ENCODE results near the gene COX15. TPM values are rescaled to one million over a fixed set of nuclear protein-coding genes. Genes with fewer than 3 reads are reported as not detected.

Gene COX15
- total and polyA plus RNA-seq, 2 of the 4 experiments (the other 2 are of a cell fraction): 18.9 to 40.1 TPM

DNA sequence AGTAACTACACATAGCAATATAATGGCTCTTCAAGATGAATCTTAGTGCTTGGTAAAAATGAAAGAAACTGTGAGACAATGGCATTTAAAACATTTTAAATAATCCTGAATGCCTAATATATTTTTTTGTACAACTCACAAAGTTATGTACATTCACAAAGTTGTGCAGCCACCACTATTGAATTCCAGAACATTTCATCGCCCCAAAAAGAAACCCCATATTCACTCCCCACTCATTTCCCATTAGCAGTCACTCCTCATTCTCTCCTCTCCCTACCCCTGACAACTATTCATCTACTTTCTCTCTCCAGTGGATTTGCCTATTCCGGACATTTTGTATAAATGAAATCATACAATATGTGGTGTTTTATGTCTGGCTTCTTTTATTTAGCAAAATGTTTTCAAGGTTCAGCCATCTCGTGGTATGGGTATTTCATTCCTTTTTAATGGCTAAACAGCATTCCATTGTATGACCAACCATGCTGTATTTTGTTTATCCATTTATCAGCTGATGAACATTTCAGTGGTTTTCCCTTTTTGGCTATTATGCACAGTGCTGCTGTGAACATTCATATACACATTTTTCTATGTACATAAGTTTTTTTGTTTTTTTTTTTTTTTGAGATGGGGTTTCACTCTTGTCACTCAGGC lies 37.9 kb downstream of the COX15 start:
- peak overlapping the region; percentile 55; the same call in 1 of the 2 replicates for H3K56ac ChIP-seq (ENCODE audit: extremely low read depth, insufficient read depth, low read length)
- POLR2A ChIA-PET (ENCODE audit: unreplicated experiment): no interaction called here
- peak overlapping the region; percentile 80; the same call in 1 of the 2 replicates for H4K5ac ChIP-seq (ENCODE audit: low read depth, low read length)
- peaks cover 15% of the 10 kb centered on the region for H3K4me1 ChIP-seq (ENCODE audit: control insufficient read depth, insufficient read depth, low read length)
- no CpG with 5 or more reads among the region's 3 CpGs for WGBS, 2 experiments (ENCODE audit: extremely low coverage in 2 of 2, insufficient read length in 1 of 2)
- intact Hi-C loops (cut with micrococcal nuclease) (loop anchor here (1.0 kb wide), 1 partner anchor 73 kb away; no protein-coding TSS in a partner anchor), dilution Hi-C loops (cut with HindIII; ENCODE audit: low sequenced_read_pairs, unreplicated experiment) (no loop called here), in situ Hi-C loops (cut with MboI; ENCODE audit: low sequenced_read_pairs) (no loop called here)
- peak overlapping the region; percentile 90; the same call in 1 of the 2 replicates for H3K4me2 ChIP-seq (ENCODE audit: low read depth, low read length)
- peak overlapping the region; percentile 3 to 91; a peak in 3 of 4 replicates for H4K8ac ChIP-seq (ENCODE audit: low read depth in 2 of 2, low read length in 2 of 2)
- CTCF ChIA-PET: interaction anchor here (0.7 to 1.2 kb wide), 3 partner anchors 15 to 121 kb away, joined by 3 to 6 read pairs (median 3); no protein-coding TSS in a partner anchor
- peak overlapping the region; percentile 55; the same call in 1 of the 2 replicates for H4K91ac ChIP-seq (ENCODE audit: insufficient read depth, low read depth, low read length)
- H3K27me3 ChIP-seq (ENCODE audit: control insufficient read depth, insufficient read depth, low read length): no peaks in the 10 kb centered on the region
- TF ChIP-seq ELK1 (IDR thresholded peaks at IDR 0.05; ENCODE audit: borderline replicate concordance, low read depth, low read length): no peak
- no peak for TF ChIP-seq CEBPB (IDR thresholded peaks at IDR 0.05; ENCODE audit: low read depth, low read length)
- TF ChIP-seq USF2 (IDR thresholded peaks at IDR 0.05; ENCODE audit: low read depth, low read length): peak; percentile 34; the same call in 1 of the 2 replicates
- no peak for TF ChIP-seq RCOR1 (IDR thresholded peaks at IDR 0.05; ENCODE audit: insufficient replicate concordance, low read length)
- peak; percentile 47; the same call in 1 of the 2 replicates for TF ChIP-seq FOS (IDR thresholded peaks at IDR 0.05; ENCODE audit: low read depth, low read length)
- TF ChIP-seq BHLHE40 (IDR thresholded peaks at IDR 0.05; ENCODE audit: low read depth, low read length): no peak
- no peak for TF ChIP-seq CTCF (conservative IDR thresholded peaks at IDR 0.05; ENCODE audit: low read depth, low read length)
- no peak for TF ChIP-seq RFX5 (IDR thresholded peaks at IDR 0.05; ENCODE audit: low read depth, low read length)
- no peak for TF ChIP-seq CHD1 (IDR thresholded peaks at IDR 0.05; ENCODE audit: low read depth, low read length)
- TF ChIP-seq MAFK (IDR thresholded peaks at IDR 0.05; ENCODE audit: low read depth, low read length): no peak
- no peak for TF ChIP-seq SMC3 (IDR thresholded peaks at IDR 0.05; ENCODE audit: low read depth, low read length)
- no peak for TF ChIP-seq POLR2A (IDR thresholded peaks at IDR 0.05; ENCODE audit: low read depth, low read length)
- H2AK5ac ChIP-seq (ENCODE audit: low read depth, low read length): no peak overlapping the region
- H2AFZ ChIP-seq (replicated peaks; ENCODE audit: low read length, poor library complexity): no peak overlapping the region
- H3K18ac ChIP-seq (ENCODE audit: low read depth, low read length): peak overlapping the region; percentile 98
- peak overlapping the region; percentile 78 for H3K4ac ChIP-seq (ENCODE audit: low read depth, low read length)
- H3K14ac ChIP-seq (replicated peaks; ENCODE audit: low read depth, low read length): peak overlapping the region; percentile 77; the same call in 1 of the 2 replicates
- H3K9me3 ChIP-seq (ENCODE audit: control insufficient read depth, insufficient read depth, low read length): no peaks in the 10 kb centered on the region
- peak overlapping the region; percentile 96 for H3K27ac ChIP-seq (ENCODE audit: insufficient read depth, low read length)
- H3K9ac ChIP-seq (ENCODE audit: low read depth, low read length): peak overlapping the region; percentile 12; the same call in 1 of the 2 replicates
- H2BK20ac ChIP-seq (ENCODE audit: low read depth, low read length): peak overlapping the region; percentile 91
- no peak overlapping the region; the same call in 1 of the 2 replicates for H3K4me3 ChIP-seq (ENCODE audit: insufficient read depth, low read depth, low read length)
- peaks cover 13 to 24% of the 10 kb centered on the region in 2 experiments; a peak in 3 of 4 replicates for H3K79me1 ChIP-seq (ENCODE audit: low read depth in 1 of 2, low read length in 2 of 2)
- H2BK15ac ChIP-seq (ENCODE audit: low read depth, low read length): peak overlapping the region; percentile 64; the same call in 1 of the 3 replicates
- no TSS peak for BruUV-seq (replicated peaks)
- ATAC-seq (ENCODE audit: low read depth): peak; percentile 90
- peak; percentile 91 for DNase-seq
- no peaks in the 10 kb centered on the region for H4K20me1 ChIP-seq (ENCODE audit: insufficient read depth, low read length)
- peaks cover 35% of the 10 kb centered on the region for H3K36me3 ChIP-seq (ENCODE audit: control insufficient read depth, insufficient read depth, low read length)
- H3K9me1 ChIP-seq (ENCODE audit: insufficient read depth, low read length): peaks cover 8% of the 10 kb centered on the region
- no peak overlapping the region for H2AK9ac ChIP-seq (replicated peaks; ENCODE audit: low read depth, low read length, poor library complexity)
- peak overlapping the region; percentile 100 for H2BK5ac ChIP-seq (ENCODE audit: low read depth, low read length, poor library complexity, severe bottlenecking)
- peak overlapping the region; percentile 81; the same call in 1 of the 2 replicates for H3K23ac ChIP-seq (ENCODE audit: low read depth, low read length)
- H2BK120ac ChIP-seq (ENCODE audit: low read depth, low read length): peak overlapping the region; percentile 94
